VCaP (cell line): Measurements from ENCODE around the gene COP1.

Experiments
- H3K27ac ChIP-seq: fragments of 450-650 bp; 2 replicates; pipeline ENCODE4 v1.5.1; 2017
- CTCF ChIP-seq: fragments of 450-650 bp; conservative IDR thresholded peaks from 2 replicates; pipeline ENCODE4 v1.5.1; 2017; ENCODE audit warnings: mild to moderate bottlenecking, moderate library complexity

COP1 gene

GRCh38 chr1:176058686-176059085 is 148.4 kb downstream of the COP1 start:
- no peak overlapping the region for H3K27ac ChIP-seq

GRCh38 chr1:176056312-176056711 is 150.8 kb downstream of the COP1 start:
- H3K27ac ChIP-seq: no peak overlapping the region
- no peak for TF ChIP-seq CTCF

More at GRCh38 chr1:176058686-176059085, 148.4 kb downstream of the COP1 start:
- no peak for TF ChIP-seq CTCF

GRCh38 chr1:176055398-176055797 is 151.7 kb downstream of the COP1 start:
- no peak overlapping the region for H3K27ac ChIP-seq

GRCh38 chr1:176051902-176052518 is 155.1 kb downstream of the COP1 start:
- no peak for TF ChIP-seq CTCF
- no peak overlapping the region for H3K27ac ChIP-seq

More at GRCh38 chr1:176055398-176055797, 151.7 kb downstream of the COP1 start:
- TF ChIP-seq CTCF: no peak

GRCh38 chr1:176051402-176051801 is 155.7 kb downstream of the COP1 start:
- TF ChIP-seq CTCF: no peak
- no peak overlapping the region for H3K27ac ChIP-seq

GRCh38 chr1:176049582-176049981 is 157.5 kb downstream of the COP1 start:
- no peak for TF ChIP-seq CTCF
- H3K27ac ChIP-seq: no peak overlapping the region

GRCh38 chr1:176046926-176047325 is 160.2 kb downstream of the COP1 start:
- no peak overlapping the region for H3K27ac ChIP-seq
- no peak for TF ChIP-seq CTCF
